GM19438 (cell line): ENCODE measurements around the gene KRTAP5-10.
"Not testable (repeated sequence)": the region's sequence is repeated elsewhere in the genome, so short reads cannot be mapped to it uniquely, and the experiment has no call there.

Source experiments
- ATAC-seq: cut with Tn5 transposase; IDR thresholded peaks from one replicate; pipeline ENCODE4 v1.9.1; 2021; ENCODE audit warnings: low read depth; ENCODE audit not compliant: unreplicated experiment

KRTAP5-10 gene

DNA sequence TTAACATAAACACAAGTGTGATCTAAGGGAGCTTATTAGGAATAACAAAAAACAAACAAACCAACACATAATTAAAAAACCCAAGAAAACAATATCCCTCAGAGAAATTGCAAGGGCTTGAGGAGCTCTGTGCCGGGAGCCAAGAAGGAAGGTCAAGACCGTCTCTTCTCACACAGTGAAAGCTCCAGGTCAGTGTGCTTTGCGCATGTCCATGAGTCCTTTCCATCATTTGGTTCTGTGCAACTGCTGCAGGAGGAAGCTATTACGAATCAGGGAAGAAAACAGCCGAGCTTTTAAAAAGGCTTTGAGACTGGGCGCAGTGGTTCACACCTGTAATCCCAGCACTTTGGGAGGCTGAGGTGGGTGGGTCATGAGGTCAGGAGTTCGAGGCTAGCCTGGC lies 23.0 kb upstream of the KRTAP5-10 start:
- no peak for ATAC-seq

GRCh38 chr11:71542879-71543777 lies 22.2 kb upstream of the KRTAP5-10 start:
- no peak for ATAC-seq

GRCh38 chr11:71543866-71544265 lies 21.5 kb upstream of the KRTAP5-10 start:
- no peak for ATAC-seq

- ATAC-seq = no peak
Observed at GRCh38 chr11:71544525-71545214, 20.7 kb upstream of the KRTAP5-10 start.

DNA sequence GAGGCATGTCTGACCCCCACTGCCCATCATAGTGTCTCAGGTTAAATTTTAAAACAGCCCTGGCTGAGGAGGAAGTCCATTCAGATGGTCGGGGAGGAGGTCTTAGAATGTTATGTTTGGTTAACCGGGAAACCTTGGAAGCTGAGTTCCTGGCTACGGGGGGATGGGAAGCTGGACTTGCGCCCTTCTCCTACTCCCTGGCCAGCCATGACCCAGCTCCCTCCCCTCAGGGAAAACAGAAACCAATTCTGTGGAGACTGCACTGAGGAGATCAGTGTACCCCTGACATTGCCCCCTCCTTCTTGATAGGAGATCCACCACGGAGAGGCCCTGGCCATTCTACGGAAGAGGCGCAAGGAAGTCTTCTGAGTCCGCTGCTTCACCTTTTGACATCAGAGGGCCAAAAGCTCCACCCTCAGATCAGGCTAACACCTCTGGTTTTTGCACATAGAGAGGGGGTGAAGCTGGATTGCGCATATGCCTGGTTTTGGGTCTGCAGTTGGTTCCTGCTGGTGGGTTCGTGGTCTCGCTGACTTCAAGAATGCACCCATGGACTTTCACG lies 19.9 kb upstream of the KRTAP5-10 start:
- ATAC-seq = no peak

- no peak for ATAC-seq
Observed at GRCh38 chr11:71548120-71548519, 17.2 kb upstream of the KRTAP5-10 start, which contains the start of gene KRTAP5-9. Gene KRTAP5-9, plus strand, starts transcription at chr11:71548420. Its CDS starts 238 bp downstream, at chr11:71548658.

- no peak for ATAC-seq
Observed at GRCh38 chr11:71548716-71549151, 16.6 kb upstream of the KRTAP5-10 start.

DNA sequence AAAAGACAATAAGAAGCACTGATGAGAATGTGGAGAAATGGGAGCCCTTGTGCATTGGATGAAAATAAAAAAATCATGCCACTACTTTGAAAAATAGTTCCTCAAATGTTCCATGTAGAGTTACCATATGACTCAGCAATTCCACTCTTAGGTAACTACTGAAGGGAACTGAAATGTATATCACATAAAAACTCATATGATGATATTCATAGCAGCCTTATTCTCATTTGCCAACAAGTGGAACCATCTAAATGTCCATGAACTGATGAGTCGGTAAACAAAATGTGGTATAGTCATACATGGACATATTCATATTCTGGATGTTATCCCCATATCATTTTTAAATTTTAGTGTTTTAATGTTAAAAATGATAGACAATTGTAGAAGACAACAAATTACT lies 13.7 kb upstream of the KRTAP5-10 start:
- no peak for ATAC-seq

- no peak for ATAC-seq
Observed at GRCh38 chr11:71554996-71555395, 10.4 kb upstream of the KRTAP5-10 start.

- ATAC-seq = no peak
Observed at GRCh38 chr11:71555508-71555907, 9.9 kb upstream of the KRTAP5-10 start.

DNA sequence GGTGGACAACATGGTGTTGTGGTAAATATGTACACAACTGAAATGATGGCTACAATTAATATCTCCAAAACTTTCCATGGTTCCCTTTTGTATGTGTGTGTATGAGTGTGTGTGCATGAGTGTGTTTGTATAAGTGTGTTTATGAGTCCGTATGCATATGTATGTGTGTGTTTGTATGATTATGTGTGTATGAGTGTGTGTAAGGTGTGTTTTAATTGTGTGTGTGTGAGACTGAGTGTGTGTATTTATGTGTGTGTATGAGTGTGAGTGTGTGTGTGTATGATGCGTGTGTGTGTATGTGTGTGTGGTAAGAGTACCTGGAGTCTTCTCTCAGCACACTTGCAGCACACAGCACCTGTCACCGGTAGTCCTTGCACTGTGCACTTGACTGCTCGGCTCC lies 9.3 kb upstream of the KRTAP5-10 start:
- ATAC-seq = no peak

GRCh38 chr11:71557257-71557656 lies 8.1 kb upstream of the KRTAP5-10 start:
- no peak for ATAC-seq

GRCh38 chr11:71558996-71559395 lies 6.4 kb upstream of the KRTAP5-10 start:
- ATAC-seq = no peak

DNA sequence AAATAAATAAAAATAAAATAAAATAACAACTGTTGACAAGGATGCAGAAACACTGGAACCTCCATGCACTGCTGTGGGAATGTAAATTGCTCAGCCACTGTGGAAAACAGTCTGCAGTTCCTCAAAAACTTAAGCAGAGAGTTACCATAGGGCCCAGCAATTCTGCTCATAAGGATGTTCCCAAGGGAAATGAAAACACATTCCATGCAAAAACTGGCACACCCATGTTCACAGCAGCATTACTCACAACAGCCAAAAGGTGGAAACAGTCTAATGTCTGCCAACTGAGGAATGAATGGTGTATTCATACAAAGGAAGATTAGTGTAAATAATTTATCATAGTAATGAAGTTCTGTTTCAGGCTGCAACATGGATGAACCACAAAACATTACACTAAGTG lies 3.2 kb upstream of the KRTAP5-10 start:
- ATAC-seq = no peak

GRCh38 chr11:71563406-71563805 lies 2.0 kb upstream of the KRTAP5-10 start:
- no peak for ATAC-seq

- ATAC-seq = no peak
Observed at GRCh38 chr11:71564430-71564829, 933 bp upstream of the KRTAP5-10 start.

GRCh38 chr11:71566081-71566620 lies 788 bp downstream of the KRTAP5-10 start:
- ATAC-seq = no peak

DNA sequence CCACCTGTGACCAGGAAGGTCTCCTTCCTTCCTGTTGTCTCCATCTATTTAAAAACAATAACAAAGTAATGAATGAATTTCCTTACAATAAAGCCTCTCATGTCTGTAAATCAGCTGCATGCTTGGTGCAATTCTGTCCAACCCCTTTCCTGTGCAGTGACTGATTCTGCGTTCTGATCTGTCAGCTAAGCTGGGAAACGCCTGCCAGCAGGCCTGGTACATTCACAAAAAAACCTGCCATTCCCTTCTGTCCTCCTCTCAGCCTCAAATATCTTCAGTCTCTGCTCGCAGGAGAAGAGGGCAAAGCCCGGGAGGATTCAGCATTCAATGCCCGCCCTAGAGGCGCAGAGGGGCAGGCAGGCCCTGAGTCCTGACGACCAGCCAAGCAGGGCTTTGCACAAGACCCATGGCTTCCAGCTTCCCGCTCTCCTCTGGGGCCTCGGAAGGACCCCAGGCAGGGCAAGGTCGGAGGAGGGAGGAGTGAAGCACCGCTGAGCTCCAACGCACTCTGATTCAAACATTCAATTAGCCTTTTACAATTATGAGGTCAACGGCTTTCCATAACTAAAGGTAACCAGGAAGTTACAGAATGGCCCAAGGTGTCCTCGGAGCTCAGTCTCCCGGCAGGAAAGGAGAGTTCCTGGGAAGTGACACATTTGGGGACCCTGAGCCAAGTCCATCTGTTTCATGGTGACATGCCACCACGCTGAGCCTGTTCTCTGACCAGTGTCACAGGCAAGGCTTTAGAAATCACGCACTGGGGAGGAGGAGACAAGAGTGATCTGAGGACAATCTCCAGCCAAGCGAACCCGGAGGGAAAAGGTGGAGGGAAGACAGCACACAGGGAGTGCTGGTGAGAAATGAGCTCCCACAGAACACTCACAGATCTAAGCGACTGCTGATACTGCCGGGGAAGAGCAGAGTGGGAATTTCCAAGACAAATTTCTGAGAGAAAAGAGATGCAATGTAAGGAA lies 1.6 kb downstream of the KRTAP5-10 start:
- ATAC-seq = not testable (repeated sequence)

GRCh38 chr11:71567633-71568032 lies 2.3 kb downstream of the KRTAP5-10 start:
- not testable (repeated sequence) for ATAC-seq
